Lung (tissue), 12 donors: ENCODE measurements around the gene UST. TPM values are rescaled to one million over a fixed set of nuclear protein-coding genes. Genes with fewer than 3 reads are reported as not detected.

Experiments
- ATAC-seq: fragments of 200-7000 bp; cut with Tn5 transposase; one replicate; pipeline ENCODE4 v1.9.1; 2020; ENCODE audit warnings: moderate number of reproducible peaks; ENCODE audit not compliant: insufficient read depth, low FRiP score
- DNase-seq, 3 donors: peaks; one replicate each; pipeline ENCODE4 v3.0.0-alpha.2; 2013 to 2017
- H3K27ac ChIP-seq, 2 donors: one replicate each; pipeline ENCODE4 v1.5.1; 2013; ENCODE audit warnings: mild to moderate bottlenecking in 2 of 2, moderate library complexity in 2 of 2, control low read depth in 1 of 2, inconsistent platforms in 1 of 2, low read depth in 1 of 2, low read length in 1 of 2
- H3K27me3 ChIP-seq, 3 donors: one replicate each; pipeline ENCODE4 v1.5.1; 2013; ENCODE audit warnings: low read length in 2 of 3; ENCODE audit not compliant: control insufficient read depth in 3 of 3, insufficient read depth in 3 of 3
- H3K36me3 ChIP-seq, 4 donors: one replicate each; pipeline ENCODE4 v1.5.1; 2013; ENCODE audit warnings: low read length in 4 of 4, mild to moderate bottlenecking in 1 of 4, moderate library complexity in 1 of 4; ENCODE audit not compliant: control insufficient read depth in 4 of 4, insufficient read depth in 4 of 4
- H3K4me1 ChIP-seq, 5 donors: one replicate each; pipeline ENCODE4 v1.5.1; 2013; ENCODE audit warnings: low read length in 5 of 5, mild to moderate bottlenecking in 2 of 5, moderate library complexity in 1 of 5; ENCODE audit not compliant: control insufficient read depth in 5 of 5, insufficient read depth in 5 of 5
- H3K4me3 ChIP-seq: one replicate; pipeline ENCODE4 v1.5.1; 2013; ENCODE audit warnings: mild to moderate bottlenecking, control low read depth, moderate library complexity
- H3K9ac ChIP-seq, 2 donors: one replicate each; pipeline ENCODE4 v1.5.1; 2013; ENCODE audit warnings: low read length in 2 of 2, control low read depth in 1 of 2; ENCODE audit not compliant: insufficient read depth in 1 of 2
- H3K9me3 ChIP-seq, 4 donors: one replicate each; pipeline ENCODE4 v1.5.1; 2013; ENCODE audit warnings: low read length in 3 of 4, mild to moderate bottlenecking in 1 of 4, moderate library complexity in 1 of 4; ENCODE audit not compliant: control insufficient read depth in 4 of 4, insufficient read depth in 3 of 4
- WGBS, 2 donors: extraction: QIAGEN DNeasy Blood & Tissue Kit; methylation state at CpG; one replicate each; pipeline ENCODE4 v1.1.7; 2013; 5-methylcytosine and 5-hydroxymethylcytosine counted together
- polyA plus RNA-seq, 2 donors: library from polyadenylated mRNA; stranded (reverse); fragments of 200-250 nt; gene quantifications; one replicate each; pipeline ENCODE4 v1.2.1, GENCODE V29; 2013
- total RNA-seq, 2 donors: library from RNA; depleted of rRNA in 1 of 2; stranded (reverse); fragments of >200 nt in 1 of 2; gene quantifications; one replicate each; pipeline ENCODE4 v1.2.1, GENCODE V29; 2014 to 2021
- TF ChIP-seq, protein P1 (sequence below): IDR thresholded peaks from 2 replicates; pipeline ENCODE4 v1.5.1; 2012; ENCODE audit warnings: mild to moderate bottlenecking; ENCODE audit errors: control extremely low read depth, extremely low read depth
- donor health status: control.
- donor health status: control.
- donor health status: Bipolar disorder and iron deficiency.
- donor health status: healthy.
- donor health status: DM: yes; HTN: yes; CAD: no.

The UST gene
- total and polyA plus RNA-seq, 4 donors = 4.5 to 24.0 (median 7.1) TPM

- Histone ChIP-seq H3K9ac (no peak overlapping the region), H3K27me3 (no peaks in the 10 kb centered on the region), H3K9me3 (no peaks in the 10 kb centered on the region), H3K27ac (no peak overlapping the region), H3K4me3 (no peak overlapping the region), H3K4me1 (peaks cover 0 to 8% (median 0%) of the 10 kb centered on the region in 5 donors), H3K36me3 (no peaks in the 10 kb centered on the region)
- DNase-seq (peak in 2 of 3 donors; percentile 63 to 78), ATAC-seq (no peak)
- 73 to 86% methylated on average over 7 of the region's 7 CpGs for WGBS, 2 donors
- TF ChIP-seq, protein P1, sequence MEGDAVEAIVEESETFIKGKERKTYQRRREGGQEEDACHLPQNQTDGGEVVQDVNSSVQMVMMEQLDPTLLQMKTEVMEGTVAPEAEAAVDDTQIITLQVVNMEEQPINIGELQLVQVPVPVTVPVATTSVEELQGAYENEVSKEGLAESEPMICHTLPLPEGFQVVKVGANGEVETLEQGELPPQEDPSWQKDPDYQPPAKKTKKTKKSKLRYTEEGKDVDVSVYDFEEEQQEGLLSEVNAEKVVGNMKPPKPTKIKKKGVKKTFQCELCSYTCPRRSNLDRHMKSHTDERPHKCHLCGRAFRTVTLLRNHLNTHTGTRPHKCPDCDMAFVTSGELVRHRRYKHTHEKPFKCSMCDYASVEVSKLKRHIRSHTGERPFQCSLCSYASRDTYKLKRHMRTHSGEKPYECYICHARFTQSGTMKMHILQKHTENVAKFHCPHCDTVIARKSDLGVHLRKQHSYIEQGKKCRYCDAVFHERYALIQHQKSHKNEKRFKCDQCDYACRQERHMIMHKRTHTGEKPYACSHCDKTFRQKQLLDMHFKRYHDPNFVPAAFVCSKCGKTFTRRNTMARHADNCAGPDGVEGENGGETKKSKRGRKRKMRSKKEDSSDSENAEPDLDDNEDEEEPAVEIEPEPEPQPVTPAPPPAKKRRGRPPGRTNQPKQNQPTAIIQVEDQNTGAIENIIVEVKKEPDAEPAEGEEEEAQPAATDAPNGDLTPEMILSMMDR = no peak
Observed at GRCh38 chr6:148835920-148836441, 89.2 kb downstream of the UST start.

- WGBS, 2 donors = 89 to 94% methylated on average over 2 of the region's 2 CpGs
- peaks cover 0 to 8% (median 0%) of the 10 kb centered on the region in 5 donors for H3K4me1 ChIP-seq
- ATAC-seq (no peak), DNase-seq (no peak)
- H3K27ac ChIP-seq = no peak overlapping the region
- no peak overlapping the region for H3K9ac ChIP-seq
- H3K4me3 ChIP-seq = no peak overlapping the region
- H3K27me3 ChIP-seq = no peaks in the 10 kb centered on the region
- H3K36me3 ChIP-seq = no peaks in the 10 kb centered on the region
- TF ChIP-seq, protein P1 = no peak
- H3K9me3 ChIP-seq = no peaks in the 10 kb centered on the region
Observed at GRCh38 chr6:148836751-148837150, 89.9 kb downstream of the UST start.

DNA sequence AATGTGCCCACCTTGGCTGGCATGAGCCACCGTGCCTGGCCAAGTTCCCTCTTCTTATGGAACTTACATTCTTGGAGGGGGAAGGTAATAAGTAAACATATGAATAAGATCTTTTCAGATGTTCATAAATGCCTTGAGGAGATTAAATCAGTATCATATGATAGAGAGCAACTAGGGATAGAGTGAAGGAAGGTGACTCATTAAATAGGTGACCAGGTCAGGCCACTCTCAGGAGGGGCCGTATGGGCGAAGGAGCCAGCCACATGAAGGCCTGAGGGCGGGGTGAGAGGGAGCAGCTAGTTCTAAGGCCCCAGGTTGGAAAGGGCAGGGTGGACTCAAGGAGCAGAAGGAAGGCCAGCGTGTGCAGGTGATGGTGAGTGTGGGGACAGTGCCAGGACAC is 91.1 kb downstream of the UST start:
- Histone ChIP-seq H3K4me1 (peaks cover 0 to 8% (median 1%) of the 10 kb centered on the region in 5 donors), H3K27ac (no peak overlapping the region), H3K27me3 (no peaks in the 10 kb centered on the region), H3K9me3 (no peaks in the 10 kb centered on the region), H3K9ac (no peak overlapping the region), H3K36me3 (no peaks in the 10 kb centered on the region), H3K4me3 (no peak overlapping the region)
- 81 to 90% methylated on average over 5 of the region's 5 CpGs for WGBS, 2 donors
- TF ChIP-seq, protein P1 = no peak
- no peak for DNase-seq
- ATAC-seq = no peak

- H3K4me3 ChIP-seq = no peak overlapping the region
- DNase-seq (no peak), ATAC-seq (no peak)
- H3K9ac ChIP-seq = no peak overlapping the region
- TF ChIP-seq, protein P1 = no peak
- no peaks in the 10 kb centered on the region for H3K9me3 ChIP-seq
- no peaks in the 10 kb centered on the region for H3K36me3 ChIP-seq
- H3K27ac ChIP-seq = no peak overlapping the region
- peaks cover 0 to 8% (median 1%) of the 10 kb centered on the region in 5 donors for H3K4me1 ChIP-seq
- WGBS, 2 donors = 79 to 88% methylated on average over 3 of the region's 3 CpGs
- no peaks in the 10 kb centered on the region for H3K27me3 ChIP-seq
Observed at GRCh38 chr6:148839044-148839443, 92.2 kb downstream of the UST start.
